NCI-H446 treated with DMSO at 0.1 percent for 48 hours (cell line): ENCODE data around the gene MKLN1.
"Not testable (repeated sequence)": the region's sequence is repeated elsewhere in the genome, so short reads cannot be mapped to it uniquely, and the experiment has no call there.

Experiments used
- DNase-seq: peaks from one replicate; lab custom pipeline; 2025; lab: John Stamatoyannopoulos, UW

MKLN1 gene

GRCh38 chr7:131327626-131328376 is at the start of gene MKLN1:
Gene MKLN1, plus strand, starts transcription at chr7:131327876. Its CDS starts 24 bp downstream, at chr7:131327900.
- peak; percentile 64 for DNase-seq

DNA sequence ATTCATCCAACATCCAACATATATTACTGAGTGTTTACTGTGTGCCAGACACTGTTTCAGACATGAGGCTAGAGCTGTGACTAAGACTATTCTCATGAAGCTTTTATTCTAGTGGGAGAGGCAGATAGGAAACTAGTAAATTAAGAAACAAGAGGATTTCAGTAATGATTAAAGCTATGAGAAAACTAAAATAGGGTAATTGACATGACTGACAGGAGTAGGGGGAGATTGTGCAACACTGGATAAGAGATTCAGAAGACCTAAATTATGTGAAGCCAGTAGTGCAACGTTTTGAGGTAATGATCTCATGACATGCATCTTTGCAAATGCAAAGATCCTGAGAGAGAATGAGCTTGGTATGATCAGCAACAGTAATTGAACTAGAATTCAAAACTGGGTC is 48.6 kb upstream of the MKLN1 start:
- no peak for DNase-seq

- DNase-seq = no peak
Measured at GRCh38 chr7:131281266-131282048, 46.2 kb upstream of the MKLN1 start.

- no peak for DNase-seq
Measured at GRCh38 chr7:131284702-131285419, 42.8 kb upstream of the MKLN1 start.

DNA sequence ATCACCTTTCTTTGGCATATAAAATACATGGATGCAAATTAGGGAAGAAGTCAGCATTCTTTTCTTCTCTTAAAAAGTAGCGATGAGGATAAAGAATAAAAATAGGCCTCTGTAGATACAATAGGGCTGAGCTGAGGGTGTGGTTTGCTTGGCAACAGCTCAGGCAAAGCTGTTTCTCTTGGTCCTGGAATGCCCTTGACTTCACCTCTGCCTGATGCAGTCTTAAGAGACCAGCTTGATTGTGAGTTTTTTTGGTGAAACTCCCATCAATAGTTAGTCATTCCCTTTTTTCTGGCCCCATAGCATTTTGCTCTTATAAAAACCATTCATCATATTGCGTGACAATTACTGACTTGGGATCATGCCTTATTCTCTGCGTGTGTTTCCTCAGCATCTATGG is 42.1 kb upstream of the MKLN1 start:
- DNase-seq = no peak

DNA sequence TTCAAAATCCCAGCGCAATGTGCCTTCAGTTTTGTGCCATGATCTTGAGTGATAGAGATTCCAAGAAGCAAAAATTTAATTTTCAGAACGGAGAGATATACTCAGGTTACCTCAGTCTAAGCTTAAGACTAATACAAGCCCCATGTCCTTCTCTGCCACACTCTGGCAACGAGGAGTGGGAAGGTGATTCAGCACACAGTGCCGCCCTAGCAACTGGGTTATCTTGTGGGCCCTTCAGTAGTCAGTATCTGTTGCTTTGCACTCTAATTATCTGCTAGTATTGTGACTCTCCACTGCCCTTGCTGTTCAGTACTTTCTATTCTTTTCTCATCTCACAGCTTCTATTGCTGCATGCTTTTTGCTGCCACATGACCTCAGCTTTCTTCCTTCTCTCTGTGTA is 39.2 kb upstream of the MKLN1 start:
- DNase-seq = no peak

- DNase-seq = no peak
Measured at GRCh38 chr7:131289051-131289450, 38.6 kb upstream of the MKLN1 start.

DNA sequence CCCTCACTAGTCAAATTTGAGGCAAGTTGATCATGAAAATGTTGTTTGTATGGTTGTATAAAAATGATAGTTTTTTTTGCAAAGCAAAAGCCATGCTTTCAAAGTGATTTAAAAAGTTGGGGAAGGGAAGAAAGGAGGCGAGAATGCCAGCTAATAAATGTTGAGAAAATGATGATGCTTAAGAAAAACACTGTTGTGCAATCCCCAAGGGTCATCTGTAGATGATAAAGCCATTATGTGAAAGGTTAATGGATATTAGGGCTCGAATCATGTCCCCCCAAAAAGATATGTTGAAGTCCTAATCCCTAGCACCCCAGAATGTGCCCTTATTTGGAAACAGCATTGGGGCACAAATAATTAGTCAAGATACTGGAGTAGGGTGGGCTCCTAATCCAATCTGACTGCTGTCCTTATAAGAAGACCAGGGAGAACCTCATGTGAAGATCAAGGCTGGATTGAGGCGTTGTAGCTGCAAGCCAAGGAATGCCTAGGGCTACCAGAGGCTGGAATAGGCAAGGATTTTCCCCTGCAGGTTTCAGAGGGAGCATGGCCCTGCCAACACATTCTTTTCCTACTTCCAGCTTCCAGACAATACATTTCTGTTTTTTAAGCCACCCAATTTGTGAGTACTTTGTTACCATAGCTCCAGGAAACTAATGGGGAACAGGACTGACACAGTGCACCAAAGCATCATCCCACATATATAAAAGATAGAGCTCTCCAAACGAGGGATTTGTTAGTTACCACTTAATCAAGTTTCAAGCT is 35.4 kb upstream of the MKLN1 start:
- no peak for DNase-seq

- DNase-seq = no peak
Measured at GRCh38 chr7:131293018-131293417, 34.7 kb upstream of the MKLN1 start.

DNA sequence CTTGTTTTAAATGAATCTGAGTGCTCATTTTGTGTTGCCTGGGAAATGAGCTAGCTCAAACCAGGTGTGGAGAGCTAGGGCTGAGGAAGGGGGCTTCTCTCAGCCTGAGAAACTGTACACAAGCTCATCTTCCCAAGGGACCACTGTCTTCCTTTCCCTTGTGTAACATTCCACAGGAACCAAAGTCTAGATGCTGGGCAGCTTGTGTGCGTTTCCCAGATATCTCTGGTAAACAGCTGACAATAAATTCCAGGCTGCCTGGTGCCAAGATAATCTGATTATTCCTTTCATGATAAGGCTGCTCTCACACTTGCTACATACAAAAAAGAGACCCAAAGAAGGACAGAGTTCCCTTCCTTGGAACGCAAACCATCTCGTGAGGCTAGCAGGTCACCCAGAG is 33.1 kb upstream of the MKLN1 start:
- DNase-seq = no peak

DNA sequence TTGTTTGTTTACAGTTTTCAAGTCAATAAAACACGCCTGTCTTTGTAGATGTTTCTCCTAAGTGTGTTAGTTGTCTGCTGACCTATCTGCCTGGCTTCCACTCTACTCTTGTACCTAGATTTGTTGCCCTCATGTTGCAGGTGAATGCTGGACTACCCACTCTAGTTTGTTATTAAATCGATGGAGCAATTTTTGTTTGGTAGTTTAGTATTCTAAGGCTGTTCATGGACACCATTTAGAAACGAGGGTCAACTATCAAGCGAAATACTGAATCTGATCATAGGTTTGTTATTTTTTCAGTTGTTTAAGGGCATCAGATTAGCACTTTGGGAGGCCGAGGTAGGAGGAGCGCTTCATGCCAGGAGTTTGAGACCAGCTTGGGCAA is 29.1 kb upstream of the MKLN1 start:
- DNase-seq = no peak

DNA sequence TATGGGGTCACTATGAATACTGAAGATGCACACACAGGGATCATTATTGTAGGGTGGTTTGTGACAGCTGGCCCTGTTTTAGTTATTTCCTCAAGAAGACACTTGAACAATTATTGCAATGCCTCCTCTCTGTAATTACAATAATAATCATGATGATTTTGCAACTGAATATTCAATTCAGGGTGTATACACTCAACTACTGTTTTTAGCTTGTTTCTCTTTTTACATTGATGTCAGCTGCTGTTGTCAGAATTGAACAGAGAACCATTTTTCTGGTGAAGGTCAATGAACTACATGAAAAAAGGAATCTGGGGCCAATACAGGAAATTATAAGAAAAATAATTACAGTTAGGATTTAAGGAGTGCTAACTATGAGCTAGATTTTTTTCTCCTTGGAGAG is 28.6 kb upstream of the MKLN1 start:
- no peak for DNase-seq

- DNase-seq = no peak
Measured at GRCh38 chr7:131300078-131300477, 27.6 kb upstream of the MKLN1 start.

DNA sequence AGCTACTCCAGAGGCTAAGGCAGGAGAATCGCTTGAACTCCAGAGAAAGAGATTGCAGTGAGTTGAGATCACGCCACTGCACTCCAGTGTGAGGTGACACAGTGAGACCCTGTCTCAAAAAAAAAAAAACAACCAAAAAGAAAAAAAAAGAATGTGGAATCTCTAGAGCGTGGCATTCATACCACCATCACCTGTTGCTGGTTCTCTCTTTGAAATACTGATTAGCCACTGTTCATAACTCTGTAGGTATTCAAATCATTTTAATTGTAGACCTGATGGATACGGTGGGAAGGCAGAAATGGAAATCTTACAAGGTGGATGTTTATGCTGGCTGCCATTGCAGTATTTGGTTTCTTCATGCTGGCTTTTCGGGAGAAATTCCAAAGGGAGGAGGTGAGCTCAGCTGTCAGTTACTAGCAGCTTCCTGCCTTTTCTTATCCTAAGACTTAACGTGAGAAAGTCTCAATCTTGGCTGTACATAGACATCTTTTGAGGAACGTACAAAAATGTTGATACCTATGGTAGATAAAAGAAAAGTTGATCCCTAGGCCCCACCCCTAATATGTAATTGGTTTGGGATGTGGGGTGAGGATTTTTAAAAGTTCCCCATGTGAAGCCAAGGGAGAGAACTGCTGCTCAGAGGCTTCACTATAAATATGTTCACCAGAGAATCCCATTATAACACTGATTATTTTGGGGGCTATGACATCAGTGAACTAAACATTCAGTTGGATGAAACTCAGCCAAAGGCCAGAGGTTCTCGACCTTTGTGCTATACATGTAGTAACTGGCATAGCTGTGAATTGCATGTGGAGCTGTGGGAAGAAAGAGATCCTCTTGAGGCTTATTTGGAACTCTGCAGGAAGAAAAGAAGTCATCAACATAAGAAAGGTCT is 26.9 kb upstream of the MKLN1 start:
- no peak for DNase-seq

GRCh38 chr7:131302446-131302845 is 25.2 kb upstream of the MKLN1 start:
- peak; percentile 4 for DNase-seq

GRCh38 chr7:131302876-131303707 is 24.6 kb upstream of the MKLN1 start:
- no peak for DNase-seq

DNA sequence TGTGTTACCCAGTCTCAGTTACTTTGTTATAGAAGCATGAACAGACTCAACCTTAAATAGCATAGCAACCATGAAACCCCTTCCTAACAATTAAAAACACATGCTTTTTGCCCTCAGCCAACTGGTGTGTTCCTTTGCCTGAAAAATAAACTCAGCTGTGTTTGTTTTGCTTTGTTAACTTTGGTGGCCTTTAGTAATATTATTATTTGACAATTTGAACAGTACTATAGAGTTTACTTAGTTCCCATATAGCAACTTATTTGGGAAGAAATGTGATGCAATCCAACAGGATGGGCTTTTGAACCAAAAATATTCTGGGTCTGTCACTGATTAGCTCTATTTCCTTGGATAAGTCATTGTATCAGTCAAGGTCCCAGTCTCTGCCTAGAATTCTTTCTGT is 22.5 kb upstream of the MKLN1 start:
- no peak for DNase-seq

GRCh38 chr7:131306041-131306440 is 21.6 kb upstream of the MKLN1 start:
- DNase-seq = not testable (repeated sequence)

GRCh38 chr7:131306777-131307176 is 20.9 kb upstream of the MKLN1 start:
- no peak for DNase-seq

DNA sequence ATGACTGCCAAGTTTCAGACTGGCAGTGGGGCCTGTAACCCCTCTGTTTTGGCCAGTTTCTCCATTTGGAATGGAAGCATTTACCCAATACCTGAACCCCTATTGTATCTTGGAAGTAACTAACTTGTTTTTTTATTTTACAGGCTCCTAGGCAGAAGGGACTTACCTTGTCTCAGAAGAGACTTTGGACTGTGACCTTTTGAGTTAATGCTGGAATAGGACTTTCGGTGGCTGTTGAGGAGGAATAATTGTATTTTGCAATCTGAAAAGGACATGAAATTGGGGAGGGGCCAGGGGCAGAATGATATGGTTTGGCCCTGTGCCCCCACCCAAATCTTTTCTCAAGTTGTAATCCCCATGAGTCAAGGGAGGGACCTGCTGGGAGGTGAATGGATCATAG is 20.0 kb upstream of the MKLN1 start:
- DNase-seq = no peak
